Eye (tissue), 1 donor: ENCODE measurements around the gene POGLUT3.

Experiments used
- DNase-seq: peaks from one replicate; pipeline ENCODE4 v3.0.0-alpha.2; 2015

The POGLUT3 gene

GRCh38 chr11:108500169-108500568 is 2.0 kb upstream of the POGLUT3 start:
- no peak for DNase-seq

- no peak for DNase-seq
Observed at GRCh38 chr11:108498816-108499408, 728 bp upstream of the POGLUT3 start.

- DNase-seq, result peak; percentile 95
Observed at GRCh38 chr11:108497317-108498045, 703 bp downstream of the POGLUT3 start.

- DNase-seq, result no peak
Observed at GRCh38 chr11:108496643-108497256, 1.4 kb downstream of the POGLUT3 start.

GRCh38 chr11:108495326-108495725 is 2.9 kb downstream of the POGLUT3 start:
- DNase-seq, result no peak

- DNase-seq, result peak; percentile 63
Observed at GRCh38 chr11:108494182-108494581, 4.0 kb downstream of the POGLUT3 start.

- no peak for DNase-seq
Observed at GRCh38 chr11:108491936-108492335, 6.2 kb downstream of the POGLUT3 start.

GRCh38 chr11:108486828-108487227 is 11.4 kb downstream of the POGLUT3 start:
- no peak for DNase-seq

GRCh38 chr11:108486331-108486730 is 11.9 kb downstream of the POGLUT3 start:
- no peak for DNase-seq

- no peak for DNase-seq
Observed at GRCh38 chr11:108483163-108483562, 15.0 kb downstream of the POGLUT3 start.

GRCh38 chr11:108474664-108475463 is 23.3 kb downstream of the POGLUT3 start:
- no peak for DNase-seq

GRCh38 chr11:108472681-108473080 is 25.5 kb downstream of the POGLUT3 start:
- no peak for DNase-seq

GRCh38 chr11:108468478-108468864 is 29.7 kb downstream of the POGLUT3 start:
- no peak for DNase-seq

GRCh38 chr11:108467091-108467823 is 30.9 kb downstream of the POGLUT3 start, which contains the start of gene C11orf65:
Gene C11orf65 (minus strand): TSS chr11:108467529. CDS start chr11:108461559, 5,970 bp downstream.
- DNase-seq, result peak; percentile 100

- no peak for DNase-seq
Observed at GRCh38 chr11:108466405-108466804, 31.8 kb downstream of the POGLUT3 start.

GRCh38 chr11:108453207-108453835 is 44.9 kb downstream of the POGLUT3 start:
- no peak for DNase-seq
